GM21447 (cell line): ENCODE measurements around the gene TMEM62.
"Not testable (repeated sequence)": the region's sequence is repeated elsewhere in the genome, so short reads cannot be mapped to it uniquely, and the experiment has no call there.

ENCODE experiments used
- ATAC-seq: cut with Tn5 transposase; IDR thresholded peaks from one replicate; pipeline ENCODE4 v1.9.1; 2021; ENCODE audit not compliant: unreplicated experiment

The TMEM62 gene

DNA sequence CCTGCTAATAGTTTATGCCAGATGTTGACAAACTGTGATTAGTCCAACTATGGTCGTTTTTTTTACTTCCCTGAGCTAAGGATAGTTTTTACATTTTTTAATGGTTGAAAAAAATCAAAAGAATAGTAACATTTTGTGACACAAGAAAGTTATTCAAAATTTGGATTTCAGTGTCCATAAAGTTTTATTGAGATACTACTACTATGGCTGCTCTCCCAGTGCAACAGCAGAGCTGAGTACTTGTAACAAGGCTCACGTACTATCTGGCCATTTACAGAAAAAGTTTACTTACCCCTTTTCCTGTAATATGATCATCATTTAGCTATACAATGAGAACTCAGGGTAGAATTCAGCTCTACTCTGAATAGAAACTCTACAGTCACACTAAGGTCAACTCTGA, 11.5 kb upstream of the TMEM62 start:
- no peak for ATAC-seq

GRCh38 chr15:43125100-43125661, 8.2 kb upstream of the TMEM62 start:
- ATAC-seq: no peak

DNA sequence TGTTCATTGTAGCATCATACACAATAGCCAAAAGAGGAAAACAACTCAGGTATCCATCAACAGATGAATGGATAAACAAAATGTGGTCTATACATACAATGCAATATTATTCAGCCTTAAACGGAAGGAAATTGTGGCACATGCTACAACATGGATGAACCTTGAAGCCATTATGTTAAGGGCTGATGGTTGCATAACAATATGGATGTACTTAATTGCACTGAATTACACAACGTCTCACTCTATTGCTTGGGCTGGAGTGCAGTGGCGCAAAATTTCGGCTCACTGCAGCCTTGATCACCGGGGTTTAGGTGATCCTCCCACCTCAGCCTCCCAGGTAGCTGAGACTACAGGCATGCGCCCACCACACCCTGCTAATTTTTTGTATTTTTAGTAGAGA, 7.0 kb upstream of the TMEM62 start:
- ATAC-seq: no peak

DNA sequence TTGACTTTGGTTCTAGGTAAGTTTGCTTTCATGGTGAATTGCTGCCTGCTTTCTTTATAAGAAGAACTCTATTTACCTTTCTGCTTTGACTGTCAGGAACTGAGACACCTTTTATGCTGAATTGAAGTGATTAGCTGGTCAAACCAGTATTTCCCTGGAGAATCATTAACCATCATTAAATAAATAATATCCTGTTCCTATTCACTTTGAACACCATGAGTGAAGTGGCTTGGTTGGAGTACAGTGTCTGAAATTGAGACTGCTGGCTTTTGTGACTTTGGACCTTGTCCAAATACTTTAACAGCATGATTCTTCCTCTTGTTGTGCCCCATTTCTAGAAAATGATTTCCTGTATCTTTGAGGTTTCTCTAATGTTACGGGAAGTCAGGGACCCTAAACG, 5.6 kb upstream of the TMEM62 start:
- ATAC-seq: no peak

DNA sequence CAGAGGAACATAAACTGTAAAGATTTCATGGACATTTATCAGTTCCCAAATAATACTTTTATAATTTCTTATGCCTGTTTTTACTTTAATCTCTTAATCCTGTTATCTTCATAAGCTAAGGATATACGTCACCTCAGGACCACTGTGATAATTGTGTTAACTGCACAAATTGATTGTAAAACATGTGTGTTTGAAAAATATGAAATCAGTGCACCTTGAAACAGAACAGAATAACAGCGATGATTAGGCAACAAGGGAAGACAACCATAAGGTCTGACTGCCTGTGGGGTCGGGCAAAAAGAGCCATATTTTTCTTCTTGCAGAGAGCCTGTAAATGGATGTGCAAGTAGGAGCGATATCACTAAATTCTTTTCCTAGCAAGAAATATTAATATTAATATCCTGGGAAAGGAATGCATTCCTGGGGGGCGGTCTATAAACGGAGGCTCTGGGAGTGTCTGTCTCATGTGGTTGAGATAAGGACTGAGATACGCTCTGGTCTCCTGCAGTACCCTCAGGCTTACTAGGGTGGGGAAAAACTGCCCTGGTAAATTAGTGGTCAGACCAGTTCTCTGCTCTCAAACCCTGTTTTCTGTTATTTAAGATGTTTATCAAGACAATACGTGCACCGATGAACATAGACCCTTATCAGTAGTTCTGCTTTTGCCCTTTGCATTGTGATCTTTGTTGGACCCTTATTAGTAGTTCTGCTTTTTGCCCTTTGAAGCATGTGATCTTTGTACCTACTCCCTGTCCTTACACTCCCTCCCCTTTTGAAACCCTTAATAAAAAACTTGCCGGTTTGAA, 5.0 kb upstream of the TMEM62 start:
- ATAC-seq: not testable (repeated sequence)

DNA sequence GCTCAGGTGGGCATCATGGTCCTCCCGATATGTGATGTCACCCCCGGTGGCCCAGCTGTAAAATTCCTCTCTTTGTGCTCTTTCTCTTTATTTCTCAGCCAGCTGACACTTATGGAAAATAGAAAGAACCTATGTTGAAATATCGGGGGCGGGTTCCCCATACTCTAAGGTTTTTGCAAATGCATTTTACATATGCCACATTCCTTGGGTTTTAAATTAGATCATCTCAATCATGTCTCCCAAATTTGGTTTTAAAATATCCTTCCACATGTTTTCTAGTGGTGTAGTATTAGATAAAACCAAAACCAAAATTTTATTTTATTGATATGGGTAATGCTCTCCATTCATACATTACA, 4.4 kb upstream of the TMEM62 start:
- ATAC-seq: no peak

- no peak for ATAC-seq
Measured at GRCh38 chr15:43132830-43133429, 456 bp upstream of the TMEM62 start.

- ATAC-seq: no peak
Measured at GRCh38 chr15:43134157-43134635, 810 bp downstream of the TMEM62 start.

DNA sequence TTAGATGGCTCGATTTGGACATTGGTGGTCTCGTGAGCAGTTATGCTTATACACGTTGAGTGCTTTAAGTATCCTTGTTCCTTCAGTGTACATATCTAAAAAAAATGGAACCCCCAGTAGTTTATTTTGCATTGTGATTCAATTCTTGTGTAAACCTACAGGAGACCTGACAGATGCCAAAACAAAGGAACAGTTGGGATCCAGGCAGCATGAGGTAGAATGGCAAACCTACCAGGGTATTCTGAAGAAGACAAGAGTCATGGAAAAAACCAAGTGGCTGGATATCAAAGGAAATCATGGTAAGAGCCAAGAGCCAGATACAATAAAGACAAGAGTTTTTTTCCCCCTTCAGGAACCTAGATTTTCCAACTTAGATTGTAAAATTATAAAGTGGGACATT, 2.0 kb downstream of the TMEM62 start:
- ATAC-seq: no peak

DNA sequence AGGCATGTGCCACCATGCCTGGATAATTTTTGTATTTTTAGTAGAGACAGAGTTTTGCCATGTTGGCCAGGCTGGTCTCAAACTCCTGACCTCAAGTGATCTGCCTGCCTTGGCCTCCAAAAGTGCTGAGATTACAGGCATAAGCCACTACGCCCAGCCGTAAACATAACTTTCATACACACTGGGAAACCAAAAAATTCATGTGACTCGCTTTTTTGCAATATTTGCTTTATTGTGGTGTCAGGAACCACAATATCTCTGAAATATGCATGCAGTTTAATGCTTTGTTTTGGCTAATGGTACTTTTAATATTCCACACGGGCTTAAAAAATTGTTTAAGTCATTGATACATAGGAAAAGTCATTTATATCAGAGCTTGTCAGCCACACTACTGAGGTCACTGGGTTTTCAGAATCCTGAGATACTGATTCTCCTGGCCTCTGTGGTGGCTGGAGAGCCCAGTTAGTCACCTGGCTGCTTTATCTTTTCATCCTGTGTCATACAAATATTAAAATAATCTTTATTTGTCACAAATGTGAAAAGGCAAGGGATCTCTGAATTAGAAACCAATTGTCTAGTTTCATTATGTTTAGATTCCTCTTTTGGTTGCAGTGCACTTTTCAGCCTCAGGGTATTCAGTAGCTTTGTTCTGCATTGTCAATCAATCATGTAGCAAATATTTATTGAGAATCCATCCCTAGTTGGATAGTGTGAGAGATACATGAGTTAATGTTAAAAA, 10.0 kb downstream of the TMEM62 start:
- no peak for ATAC-seq

GRCh38 chr15:43144512-43144911, 11.1 kb downstream of the TMEM62 start:
- no peak for ATAC-seq

DNA sequence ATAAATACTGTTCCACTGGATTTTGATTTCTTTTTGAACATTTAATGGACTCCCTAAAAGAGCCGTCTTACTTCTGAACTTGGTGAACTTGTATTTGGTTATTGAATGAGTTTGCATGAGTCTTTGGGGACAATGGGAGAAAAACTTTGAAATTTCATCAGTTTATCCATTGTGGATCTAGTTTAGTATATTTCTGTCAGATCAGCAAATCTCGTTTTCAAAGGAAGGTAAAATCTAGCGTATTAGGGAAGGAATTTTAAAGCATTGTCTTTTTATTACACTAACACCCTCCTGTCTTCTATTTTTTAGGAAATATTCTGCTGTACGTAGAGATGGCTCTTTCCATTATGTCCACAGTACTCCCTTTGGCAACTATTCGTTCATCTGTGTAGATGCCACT, 12.8 kb downstream of the TMEM62 start:
- no peak for ATAC-seq

DNA sequence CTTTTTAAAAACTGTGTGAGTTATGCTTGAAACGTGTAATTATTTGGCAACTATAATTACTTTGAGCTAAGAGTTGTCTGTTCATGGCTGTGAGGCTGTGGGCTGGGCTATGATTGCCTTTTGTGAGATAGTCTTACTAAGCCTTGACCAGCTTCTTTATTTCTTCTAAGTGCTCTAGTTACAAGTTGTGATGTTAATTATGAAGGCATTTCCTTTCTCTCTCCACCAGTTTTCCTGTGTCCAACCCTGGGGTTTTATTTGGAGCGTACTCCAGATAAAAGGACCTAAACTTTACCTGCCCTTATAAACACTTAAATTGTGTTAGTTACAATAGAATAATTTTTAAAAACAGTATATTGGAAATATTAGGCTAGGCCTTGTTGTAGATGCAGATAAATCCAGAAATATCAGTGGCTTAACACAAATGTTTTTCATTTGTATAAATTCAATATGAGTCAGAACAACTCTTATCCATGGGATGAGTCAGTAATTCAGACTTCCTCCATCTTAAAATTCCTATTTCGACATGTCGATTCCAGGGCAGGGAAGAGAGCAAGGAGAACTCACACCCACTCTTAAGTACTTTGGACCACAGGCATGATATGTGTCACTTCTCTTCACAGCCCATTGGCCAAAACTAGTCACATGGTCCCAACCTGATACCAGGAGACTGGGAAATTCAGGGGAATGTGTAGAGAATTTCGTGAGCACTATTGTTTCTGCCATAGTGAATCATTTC, 17.0 kb downstream of the TMEM62 start:
- ATAC-seq: no peak

GRCh38 chr15:43151688-43152087, 18.3 kb downstream of the TMEM62 start:
- ATAC-seq: no peak

DNA sequence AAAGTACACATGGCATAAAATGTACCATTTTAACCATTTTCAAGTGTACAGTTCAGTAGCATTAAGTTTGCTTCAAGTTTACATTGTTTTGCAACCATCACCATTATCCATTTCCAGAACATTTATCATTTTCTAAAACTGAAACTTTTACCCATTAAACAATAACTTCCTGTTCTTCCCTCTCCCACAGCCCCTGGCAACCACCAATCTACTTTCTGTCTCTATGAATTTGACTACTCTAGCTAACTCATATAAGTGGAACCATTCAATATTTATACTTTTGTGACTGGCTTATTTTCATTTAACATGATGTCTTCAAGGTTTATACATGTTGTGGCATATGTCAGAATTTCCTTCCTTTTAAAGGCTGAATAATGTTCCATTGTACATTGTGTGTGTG, 19.9 kb downstream of the TMEM62 start:
- ATAC-seq: no peak

- no peak for ATAC-seq
Measured at GRCh38 chr15:43165801-43166325, 32.5 kb downstream of the TMEM62 start.

DNA sequence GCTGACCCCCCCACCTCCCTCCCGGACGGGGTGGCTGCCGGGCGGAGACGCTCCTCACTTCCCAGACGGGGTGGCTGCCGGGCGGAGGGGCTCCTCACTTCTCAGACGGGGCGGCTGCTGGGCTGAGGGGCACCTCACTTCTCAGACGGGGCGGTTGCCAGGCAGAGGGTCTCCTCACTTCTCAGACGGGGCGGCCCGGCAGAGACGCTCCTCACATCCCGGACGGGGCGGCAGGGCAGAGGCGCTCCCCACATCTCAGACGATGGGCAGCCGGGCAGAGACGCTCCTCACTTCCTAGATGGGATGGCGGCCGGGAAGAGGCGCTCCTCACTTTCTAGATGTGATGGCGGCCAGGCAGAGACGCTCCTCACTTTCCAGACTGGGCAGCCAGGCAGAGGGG, 33.9 kb downstream of the TMEM62 start:
- ATAC-seq: not testable (repeated sequence)

- ATAC-seq: no peak
Measured at GRCh38 chr15:43168192-43169107, 35.1 kb downstream of the TMEM62 start.

DNA sequence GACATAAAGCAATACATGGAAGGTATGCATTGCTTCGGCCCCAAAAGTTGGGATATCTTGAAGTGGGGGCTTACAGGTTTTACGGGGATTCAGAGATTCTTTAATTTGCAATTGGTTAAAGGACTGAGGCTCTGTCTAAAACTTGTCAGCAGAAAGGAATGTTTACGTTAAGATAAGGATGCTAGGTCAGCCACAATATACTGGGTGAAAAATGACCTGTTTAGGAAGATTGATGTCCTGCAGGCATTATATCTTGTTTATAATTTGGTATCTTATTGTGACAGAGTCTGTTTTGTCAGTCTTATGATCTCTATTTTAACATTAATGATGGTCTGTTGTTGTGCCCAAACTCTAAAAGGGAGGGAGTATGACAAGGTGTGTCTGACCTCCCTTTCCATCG, 36.5 kb downstream of the TMEM62 start:
- no peak for ATAC-seq
